H1 (cell line): ENCODE measurements around the gene COL8A2. TPM values are rescaled to one million over a fixed set of nuclear protein-coding genes. Genes with fewer than 3 reads are reported as not detected.

Experiments
- CTCF ChIA-PET: fragments of 300-600 bp; sonication (Branson Sonifier 250); formaldehyde crosslinking; loops from one replicate; lab custom pipeline; 2021; ENCODE audit not compliant: partially characterized antibody; lab: Charles Lee
- POLR2A ChIA-PET: fragments of 300-600 bp; sonication (Branson Sonifier 250); formaldehyde crosslinking; loops from one replicate; lab custom pipeline; 2021; ENCODE audit warnings: inconsistent platforms; ENCODE audit not compliant: partially characterized antibody; lab: Charles Lee
- DNase-seq, 2 experiments: peaks; one replicate each; pipeline versions ENCODE4 v3.0.0 to v3.0.0-alpha.2; 2010 to 2022; ENCODE audit warnings: low spot score in 2 of 2, low read depth in 1 of 2, mixed read lengths in 1 of 2
- FAIRE-seq: peaks from 2 replicates; lab custom pipeline; 2011; peaks lifted over from hg19 to GRCh38; lab: Jason Lieb, UNC
- H2AFZ ChIP-seq: 2 replicates; pipeline ENCODE4 v1.8.1; 2012; ENCODE audit warnings: low read length, inconsistent platforms
- H2AK5ac ChIP-seq: 2 replicates; pipeline ENCODE4 v1.6.1; 2013; ENCODE audit warnings: low read depth, low read length
- H2BK120ac ChIP-seq: replicated peaks from 2 replicates; pipeline ENCODE3; 2013; ENCODE audit warnings: low read depth, low read length, inconsistent platforms
- H2BK12ac ChIP-seq: 2 replicates; pipeline ENCODE4 v1.6.1; 2013; ENCODE audit warnings: low read depth, low read length
- H2BK15ac ChIP-seq: 2 replicates; pipeline ENCODE4 v1.6.1; 2013; ENCODE audit warnings: low read length
- H2BK20ac ChIP-seq: 2 replicates; pipeline ENCODE4 v1.6.1; 2013; ENCODE audit warnings: low read length
- H2BK5ac ChIP-seq: 2 replicates; pipeline ENCODE4 v1.6.1; 2013; ENCODE audit warnings: low read depth, low read length
- H3K14ac ChIP-seq: 2 replicates; pipeline ENCODE4 v1.6.1; 2013; ENCODE audit warnings: inconsistent platforms; ENCODE audit not compliant: insufficient read length
- H3K18ac ChIP-seq: 2 replicates; pipeline ENCODE4 v1.6.1; 2013; ENCODE audit warnings: low read length; ENCODE audit errors: extremely low read depth
- H3K23ac ChIP-seq: 2 replicates; pipeline ENCODE4 v1.6.1; 2013; ENCODE audit warnings: inconsistent platforms; ENCODE audit not compliant: insufficient read length
- H3K23me2 ChIP-seq: 2 replicates; pipeline ENCODE4 v1.6.1; 2013; ENCODE audit warnings: low read depth, low read length
- H3K27ac ChIP-seq: 2 replicates; pipeline ENCODE4 v1.6.1; 2011; ENCODE audit warnings: low read depth, low read length, inconsistent platforms
- H3K27me3 ChIP-seq, 4 experiments: replicated peaks in 1 of 4; 1 replicate in 1 of 4; 2 replicates in 3 of 4; pipeline versions ENCODE4 v1.6.1 to v1.8.1; 2011 to 2013; ENCODE audit warnings: low read length in 3 of 4, mild to moderate bottlenecking in 3 of 4, inconsistent platforms in 2 of 4, mixed read lengths in 2 of 4, moderate library complexity in 1 of 4; ENCODE audit not compliant: control insufficient read depth in 3 of 4, insufficient read depth in 3 of 4; ENCODE audit errors: extremely low read depth in 1 of 4
- H3K36me3 ChIP-seq, 4 experiments: 2 replicates each; pipeline versions ENCODE4 v1.6.1 to v1.8.1; 2011 to 2013; ENCODE audit warnings: mild to moderate bottlenecking in 4 of 4, low read length in 3 of 4, moderate library complexity in 2 of 4, control low read depth in 1 of 4, inconsistent platforms in 1 of 4; ENCODE audit not compliant: insufficient read depth in 4 of 4, control insufficient read depth in 2 of 4
- H3K4ac ChIP-seq: replicated peaks from 2 replicates; pipeline ENCODE3; 2013; ENCODE audit warnings: low read length, low read depth, mixed read lengths, inconsistent platforms; ENCODE audit not compliant: insufficient read length
- H3K4me1 ChIP-seq, 4 experiments: replicated peaks in 1 of 4; 1 replicate in 1 of 4; 2 replicates in 3 of 4; pipeline versions ENCODE4 v1.6.1 to v1.8.1; 2011 to 2013; ENCODE audit warnings: low read length in 3 of 4, inconsistent platforms in 2 of 4, mixed read lengths in 1 of 4; ENCODE audit not compliant: insufficient read depth in 4 of 4, control insufficient read depth in 3 of 4
- H3K4me2 ChIP-seq, 2 experiments: 2 replicates each; pipeline versions ENCODE4 v1.6.1 to v1.8.1; 2011 to 2013; ENCODE audit warnings: low read depth in 2 of 2, low read length in 2 of 2, control low read depth in 1 of 2, inconsistent platforms in 1 of 2, mild to moderate bottlenecking in 1 of 2; ENCODE audit not compliant: insufficient read depth in 1 of 2
- H3K4me3 ChIP-seq, 4 experiments: fragments of 200-600, 300-600 bp in 1 of 4; sonication (generic), shearing (Covaris generic), sonication (Bioruptor Twin) in 1 of 4; 2 replicates each; pipeline versions ENCODE4 v1.5.1 to v1.8.1; 2011 to 2016; ENCODE audit warnings: low read length in 4 of 4, low read depth in 3 of 4, control low read depth in 2 of 4, inconsistent platforms in 2 of 4, mild to moderate bottlenecking in 2 of 4, mixed read lengths in 1 of 4, moderate library complexity in 1 of 4; ENCODE audit not compliant: insufficient read depth in 2 of 4; ENCODE audit errors: extremely low read depth in 1 of 4
- H3K56ac ChIP-seq: replicated peaks from 2 replicates; pipeline ENCODE3; 2013; ENCODE audit warnings: low read depth, mild to moderate bottlenecking, mixed read lengths, low read length, inconsistent platforms; ENCODE audit not compliant: insufficient read length
- H3K79me1 ChIP-seq: 2 replicates; pipeline ENCODE4 v1.6.1; 2013; ENCODE audit warnings: low read depth, low read length, control low read depth
- H3K79me2 ChIP-seq, 2 experiments: 2 replicates each; pipeline versions ENCODE4 v1.6.1 to v1.8.1; 2012 to 2013; ENCODE audit warnings: low read length in 2 of 2, mild to moderate bottlenecking in 2 of 2, inconsistent platforms in 1 of 2; ENCODE audit not compliant: insufficient read depth in 2 of 2, control insufficient read depth in 1 of 2
- H3K9ac ChIP-seq, 4 experiments: replicated peaks in 1 of 4; 1 replicate in 1 of 4; 2 replicates in 3 of 4; pipeline versions ENCODE4 v1.6.1 to v1.8.1; 2011 to 2013; ENCODE audit warnings: low read depth in 3 of 4, low read length in 3 of 4, control low read depth in 2 of 4, mild to moderate bottlenecking in 2 of 4, moderate library complexity in 2 of 4, inconsistent platforms in 1 of 4; ENCODE audit errors: extremely low read depth in 1 of 4
- H3K9me3 ChIP-seq, 2 experiments: 2 replicates each; pipeline versions ENCODE4 v1.6.1 to v1.8.1; 2012 to 2013; ENCODE audit warnings: mild to moderate bottlenecking in 2 of 2, moderate library complexity in 2 of 2, control low read depth in 1 of 2, inconsistent platforms in 1 of 2, low read depth in 1 of 2, low read length in 1 of 2, mixed read lengths in 1 of 2; ENCODE audit not compliant: insufficient read depth in 2 of 2
- H4K20me1 ChIP-seq, 2 experiments: replicated peaks in 1 of 2; 2 replicates each; pipeline versions ENCODE3 to v1.8.1; 2011 to 2013; ENCODE audit warnings: inconsistent platforms in 2 of 2, low read length in 2 of 2, mild to moderate bottlenecking in 1 of 2; ENCODE audit not compliant: insufficient read depth in 2 of 2, control insufficient read depth in 1 of 2
- H4K5ac ChIP-seq: 2 replicates; pipeline ENCODE4 v1.6.1; 2013; ENCODE audit warnings: low read length, low read depth, mixed read lengths, inconsistent platforms; ENCODE audit not compliant: insufficient read length
- H4K8ac ChIP-seq: 2 replicates; pipeline ENCODE4 v1.8.0; 2013; ENCODE audit warnings: mild to moderate bottlenecking, moderate library complexity, low read length, inconsistent platforms; ENCODE audit not compliant: insufficient read depth; ENCODE audit errors: extremely low read depth
- H4K91ac ChIP-seq: replicated peaks from 2 replicates; pipeline ENCODE3; 2013; ENCODE audit warnings: low read length, mixed read lengths, inconsistent platforms; ENCODE audit not compliant: insufficient read length
- ATF2 ChIP-seq: IDR thresholded peaks from 2 replicates; pipeline ENCODE4 v1.6.1; 2012; ENCODE audit warnings: low read length, inconsistent platforms
- CHD2 ChIP-seq: IDR thresholded peaks from 2 replicates; pipeline ENCODE4 v1.6.1; 2012; ENCODE audit warnings: low read length, improper control_type of control experiment
- CREB1 ChIP-seq: IDR thresholded peaks from 2 replicates; pipeline ENCODE4 v1.6.1; 2012; ENCODE audit warnings: inconsistent platforms
- JUN ChIP-seq: IDR thresholded peaks from 2 replicates; pipeline ENCODE4 v1.6.1; 2011; ENCODE audit warnings: low read depth, mild to moderate bottlenecking, improper control_type of control experiment, low read length
- MAFK ChIP-seq: IDR thresholded peaks from 2 replicates; pipeline ENCODE4 v1.6.1; 2012; ENCODE audit warnings: low read depth, mild to moderate bottlenecking, improper control_type of control experiment, low read length
- RNF2 ChIP-seq: fragments of 200-900, 300-1000 bp; sonication (generic); IDR thresholded peaks from 2 replicates; pipeline ENCODE4 v1.7.1; 2016; ENCODE audit warnings: borderline replicate concordance, low read depth, mild to moderate bottlenecking, antibody characterized with exemption, low read length; ENCODE audit not compliant: poor library complexity, severe bottlenecking; ENCODE audit errors: missing control alignments
- SIRT6 ChIP-seq: IDR thresholded peaks from one replicate; pipeline ENCODE4 v1.7.1; 2012; ENCODE audit warnings: low read length, inconsistent platforms
- SP2 ChIP-seq: IDR thresholded peaks from 2 replicates; pipeline ENCODE4 v1.6.1; 2012; ENCODE audit warnings: mild to moderate bottlenecking, low read length, inconsistent platforms
- TBP ChIP-seq: IDR thresholded peaks from 2 replicates; pipeline ENCODE4 v1.6.1; 2011; ENCODE audit warnings: low read depth, low read length, improper control_type of control experiment
- WGBS, 2 experiments: shearing (Covaris generic) in 1 of 2; methylation state at CpG; one replicate each; pipeline versions ENCODE4 v1.1.6 to v1.1.7; 2013 to 2015; ENCODE audit warnings: low lambda C conversion rate in 2 of 2, mixed read lengths in 2 of 2, inconsistent platforms in 1 of 2, low coverage in 1 of 2, missing lambda C conversion rate in 1 of 2; ENCODE audit not compliant: insufficient replicate concordance in 2 of 2, insufficient coverage in 1 of 2, insufficient read length in 1 of 2; ENCODE audit errors: extremely low coverage in 1 of 2, missing lambda C conversion rate in 1 of 2; 5-methylcytosine and 5-hydroxymethylcytosine counted together
- polyA plus RNA-seq, 7 experiments: library from polyadenylated mRNA; depleted of rRNA in 3 of 7; stranded (reverse) in 5 of 7; unstranded in 2 of 7; fragments of >200 nt in 5 of 7; fragments of 200-250 nt in 2 of 7; gene quantifications; 1 replicate in 5 of 7; 2 replicates in 1 of 7; 4 replicates in 1 of 7; pipeline versions ENCODE4 v1.2.1 to v1.2.3, GENCODE V29; 2011 to 2013; ENCODE audit warnings: missing spikeins in 2 of 7, mixed read lengths in 2 of 7
- total RNA-seq: library from RNA; stranded (reverse); fragmentation: NEBNext Ultra II Directional; extraction: Animal tissue kit (Norgen Biotek cat#: 25700); gene quantifications from 2 replicates; pipeline ENCODE4 v1.2.1, GENCODE V29; 2021

The COL8A2 gene
- total and polyA plus RNA-seq, 2 of the 8 experiments (the other 6 are each of a cell fraction or from before 2014, with no cell fraction given) = 2.1 to 2.8 TPM

- Histone ChIP-seq H4K20me1 (peaks cover 0 to 10% of the 10 kb centered on the region in 2 experiments), H4K5ac (peak within 1 kb of the TSS; percentile 93), H2BK20ac (no peak within 1 kb of the TSS), H2BK120ac (no peak within 1 kb of the TSS), H3K79me1 (peaks cover 5% of the 10 kb centered on the region; the same call in 1 of the 2 replicates), H3K23ac (no peak within 1 kb of the TSS), H4K91ac (peak within 1 kb of the TSS; percentile 82), H3K4me2 (peak within 1 kb of the TSS; percentile 92 to 94), H3K14ac (no peak within 1 kb of the TSS), H3K9ac (peak within 1 kb of the TSS; percentile 76 to 91 (median 82)), H3K36me3 (peaks cover 14 to 28% (median 24%) of the 10 kb centered on the region in 4 experiments), H2AK5ac (no peak within 1 kb of the TSS), H3K79me2 (peaks cover 0 to 15% of the 10 kb centered on the region in 2 experiments; a peak in 2 of 4 replicates), H2BK5ac (peak within 1 kb of the TSS; percentile 90; the same call in 1 of the 2 replicates), H3K27ac (peak within 1 kb of the TSS; percentile 36; the same call in 1 of the 2 replicates), H3K4ac (no peak within 1 kb of the TSS), H3K9me3 (no peaks in the 10 kb centered on the region), H3K4me1 (peaks cover 0 to 18% (median 12%) of the 10 kb centered on the region in 4 experiments; a peak in 5 of 7 replicates), H2BK12ac (peak within 1 kb of the TSS; percentile 27; the same call in 1 of the 2 replicates), H3K23me2 (peaks cover 12% of the 10 kb centered on the region; the same call in 1 of the 2 replicates), H3K27me3 (peaks cover 0 to 3% (median 0%) of the 10 kb centered on the region in 4 experiments; a peak in 2 of 7 replicates), H3K4me3 (peak within 1 kb of the TSS; percentile 70 to 94 (median 81)), H4K8ac (peak within 1 kb of the TSS; percentile 93; the same call in 1 of the 2 replicates), H3K56ac (peak within 1 kb of the TSS; percentile 62), H3K18ac (peak within 1 kb of the TSS; percentile 60), H2AFZ (peak within 1 kb of the TSS; percentile 55; the same call in 1 of the 2 replicates), H2BK15ac (peak within 1 kb of the TSS; percentile 88; the same call in 1 of the 2 replicates)
- no peak for FAIRE-seq
- DNase-seq = peak; percentile 70 to 96
- WGBS, 2 experiments = 3% methylated on average over 55 of the region's 84 CpGs; no CpG with 5 or more reads in 1 of the 2 experiments
- CTCF ChIA-PET = interaction anchor here (1.2 to 32.6 kb wide), 5 partner anchors 8 to 254 kb away, joined by 3 to 738 read pairs (median 4); partner anchors contain the start of gene TRAPPC3
- POLR2A ChIA-PET = interaction anchor here (1.4 kb wide), 1 partner anchor 8 kb away, joined by 5 read pairs; no protein-coding TSS in a partner anchor
- TF ChIP-seq SP2 (peak; percentile 98), SIRT6 (no peak), MAFK (no peak), CREB1 (peak; percentile 96), JUN (no peak), CHD2 (peak; percentile 46; the same call in 1 of the 2 replicates), RNF2 (no peak), TBP (peak; percentile 87), ATF2 (0 out of 2 replicates have a peak, but pooled peaks have one; percentile 30)
Measured at GRCh38 chr1:36088577-36089392, 36.2 kb downstream of the COL8A2 start, which contains the start of gene ADPRS. Gene ADPRS, plus strand, starts transcription at chr1:36088892. Its CDS starts 13 bp downstream, at chr1:36088905.
